ENCODE measurements around the gene PIGP. TPM values are rescaled to one million over a fixed set of nuclear protein-coding genes. Genes with fewer than 3 reads are reported as not detected.

The PIGP gene
- total RNA-seq, 2 donors from 2014 or later = 28.3 to 29.4 TPM

GRCh38 chr21:37047079-37047478 lies 25.8 kb downstream of the PIGP start:
- Histone ChIP-seq H3K27me3 (ENCODE audit: control insufficient read depth, insufficient read depth, low read length, poor library complexity, severe bottlenecking) (no peaks in the 10 kb centered on the region), H3K36me3 (ENCODE audit: control insufficient read depth, insufficient read depth, low read length) (no peaks in the 10 kb centered on the region), H3K9ac (ENCODE audit: extremely low read depth, low read length, poor library complexity, severe bottlenecking) (peak overlapping the region; percentile 32), H3K27ac (ENCODE audit: low read depth, low read length) (no peak overlapping the region), H3K4me1 (ENCODE audit: control insufficient read depth, insufficient read depth, low read length) (peaks cover 14% of the 10 kb centered on the region), H3K9me3 (ENCODE audit: control insufficient read depth, low read length) (peaks cover 11% of the 10 kb centered on the region), H3K4me3 (ENCODE audit: low read length) (no peak overlapping the region)
- peak; percentile 66 for DNase-seq
- Mint-ChIP-seq H3K9me3 (peaks cover 17% of the 10 kb centered on the region), H3K27me3 (ENCODE audit: insufficient read depth) (peaks cover 53% of the 10 kb centered on the region), H3K4me1 (peaks cover 50% of the 10 kb centered on the region), H3K4me3 (peak overlapping the region; percentile 3), H3K27ac (peak overlapping the region; percentile 95), H3K36me3 (ENCODE audit: low read depth) (no peaks in the 10 kb centered on the region)
- no peak for TF ChIP-seq CTCF (conservative IDR thresholded peaks at IDR 0.05)
- 82% methylated on average over 4 of the region's 4 CpGs; no CpG with 5 or more reads in 1 of the 2 experiments for WGBS, 2 experiments (ENCODE audit: insufficient coverage in 1 of 2, insufficient read length in 1 of 2)

DNA sequence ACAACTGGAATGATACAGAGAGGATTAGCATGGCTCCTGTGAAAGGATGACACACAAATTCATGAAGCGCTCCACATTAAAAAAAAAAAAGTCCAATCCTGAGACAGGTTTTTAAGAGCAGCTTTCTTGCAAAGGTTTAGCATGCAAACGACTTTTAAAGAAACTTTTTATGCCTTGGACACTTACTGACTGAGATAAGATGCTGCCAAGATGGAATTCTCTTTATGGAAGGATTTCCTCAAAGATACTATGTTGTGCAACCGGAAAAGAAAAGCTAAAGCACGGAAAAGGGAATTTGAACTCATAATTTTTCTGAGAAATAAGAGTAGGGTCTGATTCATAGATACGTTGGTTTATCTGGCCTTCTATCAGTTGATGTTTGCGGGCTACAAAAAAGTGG lies 27.3 kb downstream of the PIGP start:
- WGBS, 2 experiments (ENCODE audit: insufficient coverage in 1 of 2, insufficient read length in 1 of 2) = 95 to 98% methylated on average over 6 of the region's 6 CpGs
- Histone ChIP-seq H3K4me1 (ENCODE audit: control insufficient read depth, insufficient read depth, low read length) (peaks cover 19% of the 10 kb centered on the region), H3K27ac (ENCODE audit: low read depth, low read length) (no peak overlapping the region), H3K9me3 (ENCODE audit: control insufficient read depth, low read length) (peaks cover 8% of the 10 kb centered on the region), H3K36me3 (ENCODE audit: control insufficient read depth, insufficient read depth, low read length) (no peaks in the 10 kb centered on the region), H3K4me3 (ENCODE audit: low read length) (no peak overlapping the region), H3K9ac (ENCODE audit: extremely low read depth, low read length, poor library complexity, severe bottlenecking) (no peak overlapping the region), H3K27me3 (ENCODE audit: control insufficient read depth, insufficient read depth, low read length, poor library complexity, severe bottlenecking) (no peaks in the 10 kb centered on the region)
- Mint-ChIP-seq H3K27me3 (ENCODE audit: insufficient read depth) (peaks cover 51% of the 10 kb centered on the region), H3K9me3 (peaks cover 16% of the 10 kb centered on the region), H3K4me1 (peaks cover 57% of the 10 kb centered on the region), H3K36me3 (ENCODE audit: low read depth) (no peaks in the 10 kb centered on the region), H3K4me3 (no peak overlapping the region), H3K27ac (no peak overlapping the region)
- no peak for DNase-seq
- no peak for TF ChIP-seq CTCF (conservative IDR thresholded peaks at IDR 0.05)

- TF ChIP-seq CTCF (conservative IDR thresholded peaks at IDR 0.05) = no peak
- Histone ChIP-seq H3K27me3 (ENCODE audit: control insufficient read depth, insufficient read depth, low read length, poor library complexity, severe bottlenecking) (no peaks in the 10 kb centered on the region), H3K4me3 (ENCODE audit: low read length) (no peak overlapping the region), H3K27ac (ENCODE audit: low read depth, low read length) (no peak overlapping the region), H3K9ac (ENCODE audit: extremely low read depth, low read length, poor library complexity, severe bottlenecking) (no peak overlapping the region), H3K36me3 (ENCODE audit: control insufficient read depth, insufficient read depth, low read length) (no peaks in the 10 kb centered on the region), H3K9me3 (ENCODE audit: control insufficient read depth, low read length) (peaks cover 4% of the 10 kb centered on the region), H3K4me1 (ENCODE audit: control insufficient read depth, insufficient read depth, low read length) (peaks cover 19% of the 10 kb centered on the region)
- no peaks in the 10 kb centered on the region for H3K36me3 Mint-ChIP-seq (ENCODE audit: low read depth)
- H3K27ac Mint-ChIP-seq = no peak overlapping the region
- 93 to 94% methylated on average over 3 to 6 of the region's 6 CpGs for WGBS, 2 experiments (ENCODE audit: insufficient coverage in 1 of 2, insufficient read length in 1 of 2)
- DNase-seq = no peak
- H3K27me3 Mint-ChIP-seq (ENCODE audit: insufficient read depth) = peaks cover 48% of the 10 kb centered on the region
- no peak overlapping the region for H3K4me3 Mint-ChIP-seq
- peaks cover 12% of the 10 kb centered on the region for H3K9me3 Mint-ChIP-seq
- peaks cover 57% of the 10 kb centered on the region for H3K4me1 Mint-ChIP-seq
Observed at GRCh38 chr21:37045149-37045548, 27.7 kb downstream of the PIGP start.

Data from endodermal cell (in vitro differentiated cells).